ENCODE results near the gene POU2F3.
A peak's percentile ranks its signal among the peaks of the same experiment; 100 is the strongest.

Gene POU2F3

GRCh38 chr11:120293038-120293800, 53.3 kb downstream of the POU2F3 start:
- no peak for DNase-seq

GRCh38 chr11:120294096-120294495, 54.2 kb downstream of the POU2F3 start:
- no peak for DNase-seq

DNA sequence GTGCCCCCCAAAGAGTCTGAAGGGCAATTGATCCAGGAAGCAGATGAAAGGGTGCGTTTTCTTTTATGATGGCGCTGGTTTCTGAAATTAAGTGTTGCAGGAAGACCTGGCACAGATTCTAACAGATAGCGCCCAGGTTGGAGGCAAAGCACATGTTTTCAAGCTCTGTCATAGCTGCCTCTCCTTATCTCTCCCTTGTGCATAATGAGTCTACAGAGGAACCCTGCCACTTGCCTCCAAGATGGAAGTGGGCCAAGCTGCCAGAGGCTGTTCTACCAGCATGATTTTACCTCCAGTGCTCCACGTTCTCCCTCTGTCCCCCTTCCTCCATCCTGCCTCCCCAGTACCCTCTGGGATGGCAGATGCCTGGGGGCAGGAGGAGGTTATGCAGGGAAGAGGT, 55.2 kb downstream of the POU2F3 start:
- DNase-seq, result no peak

- DNase-seq, result no peak
Observed at GRCh38 chr11:120296554-120296953, 56.6 kb downstream of the POU2F3 start.

DNA sequence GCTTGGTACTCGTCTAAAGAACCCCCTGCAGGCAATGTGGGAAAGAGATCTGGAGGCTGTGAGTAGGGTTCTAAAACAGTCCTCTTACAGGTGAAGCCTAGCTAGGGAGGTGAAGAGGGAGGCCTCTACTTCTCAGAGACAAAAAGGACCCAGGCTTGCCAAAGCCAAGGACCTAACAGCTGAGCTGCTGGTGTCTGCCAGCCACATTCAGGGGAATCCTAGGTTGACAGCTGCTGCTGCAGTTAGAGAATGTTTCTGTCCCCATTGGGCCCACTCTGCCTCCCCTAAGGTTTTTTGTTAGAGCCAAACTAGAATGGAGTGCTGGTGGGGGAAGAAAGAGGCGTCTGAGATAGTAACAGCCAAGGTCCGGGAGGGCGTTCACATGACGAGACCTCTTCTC, 58.5 kb downstream of the POU2F3 start:
- DNase-seq, result no peak

DNA sequence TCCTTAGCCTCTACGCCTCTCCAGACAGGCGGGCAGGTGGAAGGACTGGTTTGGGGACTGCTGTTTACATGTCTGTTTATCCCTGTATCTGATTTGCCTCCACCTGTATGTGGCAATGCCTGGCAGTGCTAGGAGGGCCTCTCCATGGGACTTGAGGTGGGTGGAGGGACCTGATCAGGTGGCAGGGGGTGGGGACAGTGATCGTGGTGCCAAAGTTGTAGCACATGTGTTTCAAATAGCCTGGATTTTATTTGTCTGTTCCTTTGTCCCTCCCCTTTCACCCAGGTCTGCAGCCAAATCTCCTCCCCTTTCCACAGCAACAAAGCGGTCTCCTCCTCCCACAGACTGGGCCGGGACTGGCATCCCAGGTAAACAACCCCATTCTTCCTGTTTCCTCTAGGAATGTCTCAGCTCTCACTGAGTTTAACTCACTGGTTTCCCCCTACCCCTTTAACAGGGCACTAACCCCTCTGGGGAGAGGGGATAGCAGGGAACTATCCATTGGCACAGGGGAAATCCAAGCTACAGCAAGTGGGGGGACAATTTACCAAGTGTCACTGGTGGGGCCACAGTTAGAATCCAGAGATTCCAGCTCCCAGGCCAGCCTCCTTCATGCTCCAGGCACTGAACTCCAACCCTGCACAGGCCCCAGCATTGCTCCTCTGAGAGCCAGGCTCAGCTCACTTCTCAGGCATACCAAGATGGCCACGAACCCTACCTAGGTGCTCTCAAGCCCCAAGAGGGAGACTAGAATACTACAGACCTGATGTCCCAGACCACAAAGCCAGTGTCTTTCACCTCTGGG, 62.3 kb downstream of the POU2F3 start:
- peak; percentile 15 for DNase-seq

DNA sequence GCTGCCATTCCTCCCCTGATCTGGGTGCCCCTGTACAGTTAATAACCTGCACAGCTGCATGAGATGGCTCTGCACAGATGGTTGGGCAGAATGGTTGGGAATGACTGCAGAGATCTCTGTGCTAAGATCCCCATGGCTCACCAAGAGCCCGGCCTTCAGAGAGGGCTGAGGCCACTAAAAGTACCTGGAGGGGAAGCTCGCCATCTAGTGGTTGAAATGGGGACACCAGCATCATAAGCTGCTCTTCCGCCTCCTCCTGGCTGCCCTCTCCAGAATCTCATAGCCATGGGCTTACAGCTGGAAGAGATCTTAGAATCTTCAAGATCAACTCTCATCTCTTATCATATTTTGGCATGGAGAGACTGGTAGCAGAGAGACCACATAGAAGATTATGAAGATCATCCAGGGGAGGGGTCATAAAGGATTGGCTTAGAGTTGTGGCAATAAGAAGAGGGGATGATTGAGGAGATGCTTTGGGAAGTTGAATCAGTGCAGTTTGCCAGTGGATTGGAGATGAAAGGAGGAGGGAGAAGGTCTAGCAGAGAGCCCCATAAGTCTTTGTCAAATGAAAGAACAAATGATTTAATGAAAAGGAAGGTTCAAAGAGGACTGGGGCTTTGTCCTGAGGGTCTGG, 63.2 kb downstream of the POU2F3 start:
- DNase-seq, result peak; percentile 72

- DNase-seq, result no peak
Observed at GRCh38 chr11:120304526-120304925, 64.6 kb downstream of the POU2F3 start.

- DNase-seq, result no peak
Observed at GRCh38 chr11:120305286-120305685, 65.3 kb downstream of the POU2F3 start.

- DNase-seq, result no peak
Observed at GRCh38 chr11:120306519-120307242, 66.7 kb downstream of the POU2F3 start.

GRCh38 chr11:120307476-120307875, 67.5 kb downstream of the POU2F3 start:
- no peak for DNase-seq

GRCh38 chr11:120308081-120308480, 68.1 kb downstream of the POU2F3 start:
- no peak for DNase-seq

DNA sequence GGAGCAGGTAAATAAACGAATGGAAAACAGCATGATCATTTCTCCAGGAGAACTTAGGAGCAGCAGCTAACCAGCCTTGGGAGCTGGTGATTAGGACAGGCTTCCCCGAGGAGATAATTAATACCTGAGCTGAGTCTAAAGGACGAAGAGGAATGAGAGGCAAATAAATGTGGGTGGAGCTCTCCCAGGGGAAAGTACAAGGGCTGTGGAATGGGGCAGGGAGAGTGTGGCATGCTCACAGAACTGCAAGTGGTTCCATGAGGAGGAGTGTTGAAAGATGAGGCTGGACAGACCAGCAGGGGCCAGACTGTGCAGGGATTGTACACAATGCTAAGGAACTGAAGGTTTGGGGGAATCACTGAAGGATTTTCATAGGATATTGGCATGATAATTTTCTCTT, 70.9 kb downstream of the POU2F3 start:
- no peak for DNase-seq

DNA sequence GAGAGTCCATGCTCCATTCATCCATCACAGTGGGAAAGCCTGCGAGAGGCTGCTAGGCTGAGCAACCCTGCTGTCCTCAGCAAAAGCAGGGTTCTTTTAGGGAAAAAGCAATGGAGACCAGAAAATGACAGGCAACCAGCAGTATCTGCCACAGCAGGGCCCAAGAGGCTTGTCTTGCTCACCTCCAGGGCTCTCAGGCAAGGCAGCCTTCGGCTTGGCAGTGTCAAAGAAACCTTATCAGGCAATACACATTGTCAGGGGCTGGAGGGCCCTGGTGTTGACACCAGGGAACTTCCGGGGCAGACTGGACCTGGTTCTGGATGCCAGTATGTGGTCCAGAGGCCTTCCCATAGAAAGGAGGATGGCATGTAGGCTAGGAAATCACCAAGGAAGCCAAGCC, 74.9 kb downstream of the POU2F3 start:
- no peak for DNase-seq

- DNase-seq, result no peak
Observed at GRCh38 chr11:120316880-120317688, 77.1 kb downstream of the POU2F3 start.

GRCh38 chr11:120317689-120318480, 77.9 kb downstream of the POU2F3 start:
- no peak for DNase-seq

- DNase-seq, result no peak
Observed at GRCh38 chr11:120318906-120319305, 79.0 kb downstream of the POU2F3 start.

- peak; percentile 87 for DNase-seq
Observed at GRCh38 chr11:120324932-120325810, 85.2 kb downstream of the POU2F3 start, which contains the start of gene TLCD5. Gene TLCD5, plus strand, starts transcription at chr11:120325299. Its CDS starts 2,143 bp downstream, at chr11:120327442.

- no peak for DNase-seq
Observed at GRCh38 chr11:120326228-120326627, 86.3 kb downstream of the POU2F3 start.

DNA sequence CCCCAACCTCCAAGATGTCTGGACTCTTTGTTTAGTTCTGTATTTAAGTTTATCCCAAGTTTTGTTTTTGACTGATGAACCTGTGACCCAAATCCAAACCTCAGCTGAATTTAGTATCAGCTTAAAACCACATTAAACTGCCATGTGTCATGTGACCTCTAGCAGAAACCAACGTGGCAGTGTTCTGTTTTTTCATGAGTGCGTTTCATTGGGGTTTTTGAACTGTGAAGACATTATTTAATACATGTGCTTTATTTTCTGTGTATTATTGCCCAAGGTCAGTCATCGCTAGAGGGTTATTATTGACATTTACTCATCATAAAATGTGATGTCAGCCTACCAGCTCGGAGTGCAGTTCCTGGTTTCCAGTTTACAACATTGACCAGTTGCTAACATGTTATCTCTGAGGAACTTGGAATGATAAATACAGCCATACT, 86.9 kb downstream of the POU2F3 start:
- no peak for DNase-seq

All from NCI-H345 (cell line).